ENCODE results near the gene TPGS2.

GRCh38 chr18:36856815-36857214, 28.0 kb upstream of the TPGS2 start:
- TF ChIP-seq POLR2AphosphoS5 (IDR thresholded peaks at IDR 0.05) (no peak), EP300 (conservative IDR thresholded peaks at IDR 0.05; ENCODE audit: poor library complexity, severe bottlenecking) (no peak), CTCF (IDR thresholded peaks at IDR 0.05; ENCODE audit: poor library complexity, severe bottlenecking) (no peak)

Measured in neural cell (in vitro differentiated cells).